HEK293T (cell line): Measurements from ENCODE around the gene SOAT2.

Source experiments
- NFRKB ChIP-seq: fragments of 450-650 bp; IDR thresholded peaks from 2 replicates; pipeline ENCODE4 v1.6.1; 2016; ENCODE audit warnings: mild to moderate bottlenecking, moderate library complexity
- SP1 ChIP-seq: fragments of 450-650 bp; IDR thresholded peaks from 2 replicates; pipeline ENCODE4 v1.6.1; 2017

DNA sequence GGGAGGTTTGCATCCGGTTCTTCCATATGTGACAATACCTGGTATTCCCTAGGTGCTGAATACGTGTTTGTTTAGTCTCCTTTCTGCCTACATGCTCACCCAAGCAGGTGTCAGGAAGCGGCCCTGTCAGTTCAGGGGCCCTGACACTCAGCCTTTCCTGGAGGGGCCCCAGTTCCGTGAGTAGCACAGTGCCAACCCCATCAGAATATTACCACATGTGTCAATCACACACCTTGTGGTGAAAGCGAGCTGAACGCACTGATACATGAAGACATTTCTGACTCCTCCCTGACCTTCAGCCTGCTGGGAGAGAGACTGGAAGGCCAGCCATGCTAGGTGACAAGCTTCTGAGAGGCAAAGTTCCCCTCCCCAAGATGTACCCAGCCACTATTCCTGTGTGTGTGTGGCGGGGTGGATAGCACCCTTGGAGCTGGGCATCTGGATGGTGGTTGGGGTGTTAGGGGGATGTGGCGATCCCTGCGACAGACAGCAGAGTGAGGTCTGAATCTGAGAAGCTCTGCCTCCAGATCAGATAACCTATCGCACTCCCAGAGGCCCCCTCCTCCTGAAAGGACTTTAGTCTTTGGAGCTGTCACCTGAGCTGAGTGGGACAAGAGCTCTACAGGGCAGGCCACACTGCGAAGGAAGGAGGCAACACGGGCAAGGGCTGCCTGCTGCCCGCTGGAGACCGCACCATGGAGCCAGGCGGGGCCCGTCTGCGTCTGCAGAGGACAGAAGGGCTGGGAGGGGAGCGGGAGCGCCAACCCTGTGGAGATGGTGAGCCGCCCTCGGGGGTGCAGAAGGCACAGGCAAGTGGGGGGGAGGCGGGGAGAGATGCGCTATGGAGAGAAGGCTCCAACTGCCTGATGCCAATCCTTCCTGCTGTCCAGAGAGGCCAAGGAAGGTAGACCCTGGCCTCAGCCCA, at the start of gene SOAT2:
- no peak for TF ChIP-seq SP1
- TF ChIP-seq NFRKB: no peak
